Measurements from ENCODE around the gene CYFIP2.
A peak's percentile ranks its signal among the peaks of the same experiment; 100 is the strongest.

Gene CYFIP2

DNA sequence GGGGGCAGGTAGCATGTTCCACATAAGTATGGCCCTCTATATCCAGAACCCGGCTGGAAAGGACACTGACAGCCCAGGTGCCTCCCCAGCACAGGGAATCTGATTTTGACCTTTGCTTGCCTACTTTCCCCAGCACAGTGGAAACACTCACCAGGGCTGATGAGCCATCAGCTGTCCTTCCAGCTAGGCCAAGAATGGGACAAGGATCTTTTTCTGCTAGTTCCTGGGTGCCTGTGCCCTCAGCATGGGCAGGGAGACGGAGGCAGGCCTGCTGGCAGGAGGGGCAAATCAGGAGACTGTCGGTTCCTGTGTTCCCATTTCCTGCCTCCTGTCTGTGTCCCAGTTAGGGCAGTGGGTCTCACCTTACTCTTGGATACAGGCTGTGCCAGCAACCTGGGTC, 1.1 kb downstream of the CYFIP2 start:
- no peaks in the 10 kb centered on the region for H3K27me3 ChIP-seq (ENCODE audit: control insufficient read depth, insufficient read depth, low read length)
- no peaks in the 10 kb centered on the region for H3K36me3 ChIP-seq (ENCODE audit: control insufficient read depth, insufficient read depth, low read length)
- no peaks in the 10 kb centered on the region for H3K4me1 ChIP-seq (ENCODE audit: control insufficient read depth, insufficient read depth, low read length)
- peak overlapping the region; percentile 17 for H3K9ac ChIP-seq (ENCODE audit: low read length)
- no peak overlapping the region for H3K27ac ChIP-seq (ENCODE audit: low read depth, low read length)
- peak overlapping the region; percentile 88 for H3K4me3 ChIP-seq (ENCODE audit: low read length)

DNA sequence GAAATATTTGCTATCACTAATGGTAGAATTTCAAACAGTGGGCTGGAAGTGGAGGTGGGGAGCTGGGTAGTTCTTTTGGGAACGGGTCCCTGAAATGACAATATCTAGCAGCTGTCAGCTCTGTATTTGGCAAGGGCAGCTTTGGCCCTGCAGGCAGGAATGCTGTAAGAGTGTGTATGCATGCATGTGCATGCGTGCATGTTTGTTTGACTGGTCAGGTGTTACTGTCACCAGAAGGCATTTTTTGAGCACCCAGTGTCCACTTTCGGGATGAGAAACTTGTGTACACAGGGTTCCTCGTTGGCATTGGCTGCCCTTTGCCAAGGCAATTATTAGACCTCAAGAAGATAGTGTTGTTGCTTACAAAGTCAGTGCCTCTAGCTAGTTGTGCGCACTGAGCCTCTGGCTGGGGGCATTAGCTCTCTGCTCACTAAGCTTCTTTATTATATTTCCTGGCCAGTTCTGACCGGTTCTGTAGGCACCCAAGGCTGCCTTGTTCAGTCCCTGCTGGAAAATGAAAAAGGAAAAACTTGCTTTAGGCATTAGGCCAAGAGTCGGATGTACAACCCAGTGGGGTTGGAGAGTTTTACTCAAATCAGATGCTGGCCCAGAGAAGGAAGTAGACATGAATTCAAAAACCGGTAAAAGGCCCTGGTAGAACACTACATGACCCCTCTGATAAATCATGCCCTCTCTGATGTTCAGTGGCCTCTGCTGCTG, 2.0 kb downstream of the CYFIP2 start:
- H3K27me3 ChIP-seq (ENCODE audit: control insufficient read depth, insufficient read depth, low read length) = no peaks in the 10 kb centered on the region
- no peaks in the 10 kb centered on the region for H3K36me3 ChIP-seq (ENCODE audit: control insufficient read depth, insufficient read depth, low read length)
- H3K4me1 ChIP-seq (ENCODE audit: control insufficient read depth, insufficient read depth, low read length) = no peaks in the 10 kb centered on the region
- no peak overlapping the region for H3K27ac ChIP-seq (ENCODE audit: low read depth, low read length)
- no peak overlapping the region for H3K4me3 ChIP-seq (ENCODE audit: low read length)
- H3K9ac ChIP-seq (ENCODE audit: low read length) = no peak overlapping the region

- Histone ChIP-seq H3K4me3 (ENCODE audit: low read length) (peak overlapping the region; percentile 29), H3K36me3 (ENCODE audit: control insufficient read depth, insufficient read depth, low read length) (no peaks in the 10 kb centered on the region), H3K27me3 (ENCODE audit: control insufficient read depth, insufficient read depth, low read length) (no peaks in the 10 kb centered on the region), H3K4me1 (ENCODE audit: control insufficient read depth, insufficient read depth, low read length) (no peaks in the 10 kb centered on the region), H3K9ac (ENCODE audit: low read length) (no peak overlapping the region), H3K27ac (ENCODE audit: low read depth, low read length) (no peak overlapping the region)
Observed at GRCh38 chr5:157269165-157269671, 3.3 kb downstream of the CYFIP2 start.

DNA sequence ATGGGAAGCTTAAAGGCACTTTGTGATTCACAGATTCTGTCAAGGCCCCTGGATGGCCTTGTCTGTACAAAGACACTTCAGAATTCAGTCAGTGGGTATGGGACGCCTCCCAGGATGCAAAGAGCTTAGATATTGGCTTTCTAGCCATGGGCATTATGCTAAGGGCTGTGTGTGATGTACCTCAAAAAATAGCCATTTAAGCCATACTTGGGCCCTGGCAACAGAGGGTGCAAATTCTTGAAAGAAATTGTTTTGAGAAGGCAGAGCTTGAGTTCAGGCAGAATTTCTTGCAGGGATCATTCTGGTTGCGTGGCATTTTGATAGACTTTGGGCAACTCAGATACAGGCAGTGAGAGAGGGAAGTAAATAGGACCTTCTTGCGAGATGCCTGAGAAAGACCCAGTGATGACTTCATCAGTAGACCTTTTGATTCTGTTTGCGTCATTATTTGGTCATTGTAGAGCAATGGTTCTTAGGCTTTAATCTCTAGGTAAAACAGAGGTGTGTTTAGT, 3.9 kb downstream of the CYFIP2 start:
- no peak overlapping the region for H3K4me3 ChIP-seq (ENCODE audit: low read length)
- H3K27me3 ChIP-seq (ENCODE audit: control insufficient read depth, insufficient read depth, low read length) = no peaks in the 10 kb centered on the region
- H3K36me3 ChIP-seq (ENCODE audit: control insufficient read depth, insufficient read depth, low read length) = no peaks in the 10 kb centered on the region
- no peak overlapping the region for H3K9ac ChIP-seq (ENCODE audit: low read length)
- no peak overlapping the region for H3K27ac ChIP-seq (ENCODE audit: low read depth, low read length)
- no peaks in the 10 kb centered on the region for H3K4me1 ChIP-seq (ENCODE audit: control insufficient read depth, insufficient read depth, low read length)

DNA sequence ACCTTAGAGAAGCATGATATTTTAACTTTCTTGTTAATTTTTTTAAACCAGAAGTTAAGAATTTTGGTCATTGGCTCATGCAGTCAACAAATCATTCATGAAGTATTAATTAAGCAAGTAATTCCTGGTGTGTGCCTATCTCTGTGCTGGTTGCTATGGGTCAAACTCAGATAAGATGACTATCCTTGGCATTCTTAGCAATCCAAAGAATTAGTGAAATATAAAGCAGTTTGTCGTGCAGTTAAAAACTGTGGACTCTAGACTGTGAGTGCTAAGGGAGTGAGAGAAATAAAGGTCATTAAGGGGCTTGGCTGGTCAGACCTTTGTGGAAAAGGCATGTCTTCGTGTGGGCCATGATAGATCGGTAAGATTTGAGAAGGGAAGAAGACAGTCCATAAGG, 4.8 kb downstream of the CYFIP2 start:
- H3K4me1 ChIP-seq (ENCODE audit: control insufficient read depth, insufficient read depth, low read length) = no peaks in the 10 kb centered on the region

GRCh38 chr5:157271740-157272271, 5.9 kb downstream of the CYFIP2 start:
- no peaks in the 10 kb centered on the region for H3K4me1 ChIP-seq (ENCODE audit: control insufficient read depth, insufficient read depth, low read length)
- H3K4me3 ChIP-seq (ENCODE audit: low read length) = no peak overlapping the region
- H3K9ac ChIP-seq (ENCODE audit: low read length) = no peak overlapping the region
- no peaks in the 10 kb centered on the region for H3K27me3 ChIP-seq (ENCODE audit: control insufficient read depth, insufficient read depth, low read length)
- no peaks in the 10 kb centered on the region for H3K36me3 ChIP-seq (ENCODE audit: control insufficient read depth, insufficient read depth, low read length)
- H3K27ac ChIP-seq (ENCODE audit: low read depth, low read length) = no peak overlapping the region

More for the DNA sequence above, 4.8 kb downstream of the CYFIP2 start:
- Histone ChIP-seq H3K9ac (ENCODE audit: low read length) (no peak overlapping the region), H3K4me3 (ENCODE audit: low read length) (no peak overlapping the region), H3K36me3 (ENCODE audit: control insufficient read depth, insufficient read depth, low read length) (no peaks in the 10 kb centered on the region), H3K27me3 (ENCODE audit: control insufficient read depth, insufficient read depth, low read length) (no peaks in the 10 kb centered on the region), H3K27ac (ENCODE audit: low read depth, low read length) (no peak overlapping the region)

DNA sequence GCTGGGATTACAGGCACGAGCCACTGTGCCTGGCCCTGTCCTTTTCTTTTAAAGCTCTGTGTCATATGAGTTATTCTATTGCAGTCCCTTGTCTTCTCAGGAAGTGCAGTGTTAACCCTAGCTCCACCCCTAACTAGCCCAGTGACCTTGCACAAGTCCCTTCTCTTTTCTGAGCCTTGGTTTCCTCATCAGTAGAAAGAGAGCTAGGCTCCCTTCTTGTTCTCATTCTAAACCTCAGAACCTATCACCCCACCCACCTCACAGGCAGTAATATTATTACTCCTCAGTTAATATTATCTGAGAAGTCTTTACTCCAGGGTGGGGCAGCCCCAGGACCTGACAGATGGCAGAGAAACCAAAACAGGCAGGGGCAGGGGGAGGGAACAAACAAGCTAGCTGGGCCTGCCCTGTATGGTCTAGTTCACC, 7.2 kb downstream of the CYFIP2 start:
- Histone ChIP-seq H3K27me3 (ENCODE audit: control insufficient read depth, insufficient read depth, low read length) (no peaks in the 10 kb centered on the region), H3K9ac (ENCODE audit: low read length) (no peak overlapping the region), H3K4me3 (ENCODE audit: low read length) (no peak overlapping the region), H3K27ac (ENCODE audit: low read depth, low read length) (no peak overlapping the region), H3K36me3 (ENCODE audit: control insufficient read depth, insufficient read depth, low read length) (no peaks in the 10 kb centered on the region), H3K4me1 (ENCODE audit: control insufficient read depth, insufficient read depth, low read length) (no peaks in the 10 kb centered on the region)

DNA sequence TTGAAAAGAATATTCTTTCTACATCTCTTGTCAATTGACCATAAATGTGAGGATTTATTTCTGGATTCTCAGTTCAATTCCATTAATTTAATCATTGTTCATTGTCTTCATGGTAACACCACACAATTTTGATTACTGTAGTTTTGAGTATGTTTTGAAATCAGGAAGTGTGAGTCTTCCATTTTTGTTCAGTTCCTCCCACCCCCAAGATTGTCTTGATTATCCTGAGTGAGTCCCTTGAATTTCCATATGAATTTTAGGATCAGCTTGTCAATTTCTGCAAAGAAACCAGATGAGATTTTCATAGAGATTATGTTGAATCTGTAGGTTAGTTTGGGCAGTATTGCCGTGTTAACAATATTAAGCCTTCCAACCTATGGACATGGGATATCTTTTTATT, 9.5 kb downstream of the CYFIP2 start:
- Histone ChIP-seq H3K27ac (ENCODE audit: low read depth, low read length) (no peak overlapping the region), H3K36me3 (ENCODE audit: control insufficient read depth, insufficient read depth, low read length) (no peaks in the 10 kb centered on the region), H3K4me1 (ENCODE audit: control insufficient read depth, insufficient read depth, low read length) (no peaks in the 10 kb centered on the region)

GRCh38 chr5:157278319-157279037, 12.6 kb downstream of the CYFIP2 start:
- no peak overlapping the region for H3K27ac ChIP-seq (ENCODE audit: low read depth, low read length)
- H3K4me3 ChIP-seq (ENCODE audit: low read length) = no peak overlapping the region
- no peak overlapping the region for H3K9ac ChIP-seq (ENCODE audit: low read length)
- no peaks in the 10 kb centered on the region for H3K36me3 ChIP-seq (ENCODE audit: control insufficient read depth, insufficient read depth, low read length)
- H3K4me1 ChIP-seq (ENCODE audit: control insufficient read depth, insufficient read depth, low read length) = no peaks in the 10 kb centered on the region
- no peaks in the 10 kb centered on the region for H3K27me3 ChIP-seq (ENCODE audit: control insufficient read depth, insufficient read depth, low read length)

More for the DNA sequence above, 9.5 kb downstream of the CYFIP2 start:
- H3K9ac ChIP-seq (ENCODE audit: low read length) = no peak overlapping the region
- no peaks in the 10 kb centered on the region for H3K27me3 ChIP-seq (ENCODE audit: control insufficient read depth, insufficient read depth, low read length)
- no peak overlapping the region for H3K4me3 ChIP-seq (ENCODE audit: low read length)

DNA sequence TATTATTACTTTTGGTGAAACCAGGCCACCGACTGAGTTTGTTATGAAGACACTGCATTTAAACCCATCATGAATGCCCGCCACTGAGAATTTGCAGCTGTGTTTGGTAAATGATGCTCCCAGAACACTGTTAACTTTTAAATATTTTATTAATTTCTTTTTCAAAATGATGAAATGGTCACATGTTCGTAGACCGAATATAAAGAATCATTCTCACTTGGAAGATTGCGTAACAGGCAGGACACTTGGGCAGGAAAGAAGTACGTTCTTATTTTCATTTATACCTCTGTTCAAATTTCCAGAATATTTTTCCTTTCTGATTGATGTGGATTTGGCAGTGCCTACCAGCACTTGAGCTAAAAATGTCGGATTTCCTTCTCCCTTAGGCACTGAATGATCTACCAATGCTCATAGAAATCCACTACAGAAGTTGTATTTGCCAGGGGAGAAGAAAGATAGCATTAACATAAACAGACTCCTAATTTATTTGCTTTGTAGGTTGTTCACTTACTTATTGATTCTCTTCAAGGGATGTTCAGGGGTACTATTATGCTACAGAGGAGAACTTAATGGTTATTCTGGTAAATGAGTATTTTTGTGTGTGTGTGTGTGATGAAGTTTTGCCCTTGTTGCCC, 13.8 kb downstream of the CYFIP2 start:
- Histone ChIP-seq H3K4me1 (ENCODE audit: control insufficient read depth, insufficient read depth, low read length) (no peaks in the 10 kb centered on the region), H3K36me3 (ENCODE audit: control insufficient read depth, insufficient read depth, low read length) (no peaks in the 10 kb centered on the region), H3K4me3 (ENCODE audit: low read length) (no peak overlapping the region), H3K27ac (ENCODE audit: low read depth, low read length) (no peak overlapping the region), H3K27me3 (ENCODE audit: control insufficient read depth, insufficient read depth, low read length) (no peaks in the 10 kb centered on the region), H3K9ac (ENCODE audit: low read length) (no peak overlapping the region)

DNA sequence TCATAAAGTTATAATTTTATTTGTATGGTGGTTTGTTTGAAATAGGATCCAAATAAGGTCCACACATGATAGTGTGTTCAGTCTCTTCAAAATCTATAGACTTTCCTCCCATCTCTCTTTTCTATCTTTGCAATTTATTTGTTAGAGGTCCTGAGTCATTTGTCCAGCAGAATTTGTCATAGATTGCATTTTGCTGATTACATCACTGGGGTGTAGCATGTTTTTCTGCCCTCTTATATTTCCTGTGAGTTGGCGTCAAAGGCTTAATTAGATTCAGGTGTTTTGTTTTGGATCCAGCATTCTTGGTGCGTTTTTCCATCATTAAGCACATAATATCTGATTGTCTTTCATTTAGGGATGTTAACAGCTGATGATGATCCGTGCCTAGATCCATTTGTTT, 15.0 kb downstream of the CYFIP2 start:
- no peaks in the 10 kb centered on the region for H3K4me1 ChIP-seq (ENCODE audit: control insufficient read depth, insufficient read depth, low read length)
- H3K27ac ChIP-seq (ENCODE audit: low read depth, low read length) = no peak overlapping the region
- H3K9ac ChIP-seq (ENCODE audit: low read length) = no peak overlapping the region
- no peaks in the 10 kb centered on the region for H3K27me3 ChIP-seq (ENCODE audit: control insufficient read depth, insufficient read depth, low read length)
- no peak overlapping the region for H3K4me3 ChIP-seq (ENCODE audit: low read length)
- H3K36me3 ChIP-seq (ENCODE audit: control insufficient read depth, insufficient read depth, low read length) = peaks cover 4% of the 10 kb centered on the region

DNA sequence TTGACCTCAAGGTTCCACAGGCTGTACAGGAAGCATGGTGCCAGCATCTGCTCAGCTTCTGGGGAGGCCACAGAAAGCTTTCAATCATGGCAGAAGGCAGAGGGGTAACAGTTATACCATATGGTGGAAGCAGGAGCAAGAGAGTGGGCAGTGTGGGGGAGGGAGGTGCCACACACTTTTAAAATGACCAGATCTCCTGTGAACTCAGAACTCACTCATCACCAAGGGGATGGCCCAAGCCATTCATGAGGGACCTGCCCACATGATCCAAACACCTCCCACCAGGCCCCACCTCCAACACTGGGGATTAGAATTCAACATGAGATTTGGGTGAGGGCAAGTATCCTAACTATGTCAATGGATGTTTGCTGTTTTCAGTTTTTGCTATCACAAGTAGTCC, 16.2 kb downstream of the CYFIP2 start:
- Histone ChIP-seq H3K9ac (ENCODE audit: low read length) (no peak overlapping the region), H3K36me3 (ENCODE audit: control insufficient read depth, insufficient read depth, low read length) (peaks cover 10% of the 10 kb centered on the region), H3K4me1 (ENCODE audit: control insufficient read depth, insufficient read depth, low read length) (no peaks in the 10 kb centered on the region), H3K27me3 (ENCODE audit: control insufficient read depth, insufficient read depth, low read length) (no peaks in the 10 kb centered on the region), H3K27ac (ENCODE audit: low read depth, low read length) (no peak overlapping the region), H3K4me3 (ENCODE audit: low read length) (no peak overlapping the region)
